ENCODE measurements around the gene TFIP11. TPM values are rescaled to one million over a fixed set of nuclear protein-coding genes. Genes with fewer than 3 reads are reported as not detected.

Gene TFIP11
- total and polyA plus RNA-seq, 2 of the 13 experiments (the other 11 are each of a cell fraction or from before 2014, with no cell fraction given), result 15.4 to 22.8 TPM

- TF ChIP-seq RCOR2 (CRISPR knock-in tag; IDR thresholded peaks at IDR 0.05), result no peak
- no peak for TF ChIP-seq HNF1A (IDR thresholded peaks at IDR 0.05; ENCODE audit: low read depth)
- peak; percentile 63; the same call in 1 of the 2 replicates for TF ChIP-seq HNF1A (CRISPR knock-in tag; IDR thresholded peaks at IDR 0.05; ENCODE audit: borderline replicate concordance)
- peak; percentile 21; the same call in 1 of the 2 replicates for TF ChIP-seq ZNF12 (CRISPR knock-in tag; IDR thresholded peaks at IDR 0.05)
- TF ChIP-seq NFE2 (CRISPR knock-in tag; IDR thresholded peaks at IDR 0.05), result no peak
- TF ChIP-seq ZNF263 (CRISPR knock-in tag; IDR thresholded peaks at IDR 0.05), result peak; percentile 75
- 0 out of 2 replicates have a peak, but pooled peaks have one; percentile 75 for TF ChIP-seq ZNF337 (CRISPR knock-in tag; IDR thresholded peaks at IDR 0.05; ENCODE audit: borderline replicate concordance, low read depth)
- TF ChIP-seq ZNF572 (CRISPR knock-in tag; IDR thresholded peaks at IDR 0.05), result 0 out of 2 replicates have a peak, but pooled peaks have one; percentile 45
- no peak for TF ChIP-seq TSC22D2 (CRISPR knock-in tag; IDR thresholded peaks at IDR 0.05; ENCODE audit: borderline replicate concordance)
- 0 out of 2 replicates have a peak, but pooled peaks have one; percentile 34 for TF ChIP-seq ZNF546 (CRISPR knock-in tag; conservative IDR thresholded peaks at IDR 0.05)
- peak; percentile 91 for TF ChIP-seq POGZ (CRISPR knock-in tag; IDR thresholded peaks at IDR 0.05)
- peak; percentile 86 for TF ChIP-seq ERF (CRISPR knock-in tag; IDR thresholded peaks at IDR 0.05)
- no peak for TF ChIP-seq SP1 (IDR thresholded peaks at IDR 0.05)
- TF ChIP-seq SP1 (CRISPR knock-in tag; IDR thresholded peaks at IDR 0.05), result peak; percentile 28; the same call in 1 of the 2 replicates
- peak; percentile 64 for TF ChIP-seq HNRNPLL (IDR thresholded peaks at IDR 0.05; ENCODE audit: low read depth, low read length, poor library complexity, severe bottlenecking)
- TF ChIP-seq MAF1 (CRISPR knock-in tag; IDR thresholded peaks at IDR 0.05; ENCODE audit: borderline replicate concordance), result 0 out of 2 replicates have a peak, but pooled peaks have one; percentile 40
- TF ChIP-seq ZNF704 (CRISPR knock-in tag; IDR thresholded peaks at IDR 0.05; ENCODE audit: borderline replicate concordance), result no peak
- TF ChIP-seq ZNF839 (CRISPR knock-in tag; IDR thresholded peaks at IDR 0.05; ENCODE audit: borderline replicate concordance), result peak; percentile 78; the same call in 1 of the 2 replicates
- peak; percentile 45; the same call in 1 of the 2 replicates for TF ChIP-seq RXRB (CRISPR knock-in tag; IDR thresholded peaks at IDR 0.05; ENCODE audit: borderline replicate concordance)
- TF ChIP-seq HOMEZ (CRISPR knock-in tag; IDR thresholded peaks at IDR 0.05; ENCODE audit: low read depth), result 0 out of 2 replicates have a peak, but pooled peaks have one; percentile 17
Measured at GRCh38 chr22:26512149-26512793, at the start of gene TFIP11 (continued).

All from HepG2 (cell line).